Stimulated activated CD8-positive, alpha-beta memory T cell treated with anti-CD3 and anti-CD28 coated beads, Interleukin-2, amount 100 ng/mL, for 48 hours (primary cell): ENCODE measurements around the gene MTFR1L.

Source experiments
- DNase-seq, 2 donors: peaks; one replicate each; pipeline ENCODE4 v3.0.0-alpha.2; 2020; ENCODE audit warnings: low read depth in 2 of 2

MTFR1L gene

DNA sequence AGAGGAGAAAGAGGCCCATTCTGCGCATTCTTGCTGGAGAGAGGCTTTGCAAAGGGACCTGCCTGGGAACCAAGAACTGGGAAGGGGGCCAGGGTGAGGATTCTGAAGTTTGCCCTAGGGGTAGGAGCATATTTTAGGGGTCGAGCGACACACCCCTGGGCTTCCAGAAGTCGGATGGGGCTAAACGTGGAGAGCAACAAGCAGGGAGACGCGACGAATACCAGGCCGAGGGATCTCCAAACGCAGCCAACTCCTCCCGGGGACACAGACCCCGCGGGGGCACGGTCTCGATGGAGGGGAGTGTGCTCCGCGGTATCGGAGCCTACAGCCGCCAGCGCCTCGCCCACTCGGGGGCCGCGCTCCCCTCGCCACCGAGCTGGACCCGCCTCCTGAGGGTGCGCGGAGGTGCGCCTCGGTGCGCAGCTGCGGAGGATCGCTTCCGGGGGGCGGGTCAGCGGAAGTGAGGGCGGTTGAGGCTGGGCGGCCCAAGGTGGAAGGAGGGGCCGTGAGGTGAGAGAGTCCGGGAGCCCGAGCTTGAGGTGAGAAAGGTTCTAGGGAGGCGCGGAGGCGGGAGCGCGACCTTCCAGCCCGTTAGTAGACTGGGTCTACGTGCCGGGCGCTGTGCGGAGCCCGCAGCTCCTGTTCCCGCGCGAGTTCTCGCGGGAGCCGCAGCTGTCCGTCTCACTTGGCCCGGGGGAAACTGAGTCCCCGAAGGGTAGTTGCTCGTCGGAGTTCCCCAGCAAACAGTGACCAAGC lies at the start of gene MTFR1L:
TSS of gene MTFR1L (plus strand) at position 464 of the 756 bp plus-strand sequence. CDS start 3,151 bp downstream, outside the sequence.
- peak; percentile 89 to 93 for DNase-seq

DNA sequence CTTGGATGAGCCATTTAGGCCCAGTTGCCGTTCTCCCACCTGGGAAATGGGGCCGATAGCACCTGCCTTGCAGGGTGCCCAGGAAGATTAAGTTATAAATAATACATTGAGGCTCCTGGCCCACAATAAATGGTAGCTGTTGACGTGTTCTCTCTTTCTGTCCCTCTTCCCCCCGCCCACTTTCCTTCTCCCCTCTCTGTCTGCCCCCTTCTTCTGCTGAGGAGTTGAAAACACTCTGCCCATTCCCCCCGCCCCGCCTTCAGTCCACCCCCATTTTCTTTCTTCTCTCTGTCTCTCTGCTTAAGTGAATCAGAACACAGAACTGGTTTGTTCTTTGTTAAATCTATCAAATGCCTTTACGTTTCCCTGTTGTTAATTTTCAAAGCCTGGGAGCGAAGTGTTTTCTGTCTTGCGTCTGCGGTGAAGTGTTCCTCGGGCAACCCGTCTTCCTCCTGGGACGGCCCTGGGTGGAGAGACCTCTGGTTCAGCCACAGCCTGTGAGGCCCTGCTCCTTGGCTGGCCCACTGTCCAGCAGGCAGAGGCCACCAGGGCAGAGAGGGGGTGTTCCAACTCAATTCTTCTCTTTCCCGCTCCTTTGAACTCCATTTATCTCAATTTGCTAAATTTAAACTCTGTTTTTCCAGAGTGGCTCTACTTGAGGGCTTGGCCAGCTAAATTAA lies 49.1 kb upstream of the MTFR1L start:
- no peak for DNase-seq

DNA sequence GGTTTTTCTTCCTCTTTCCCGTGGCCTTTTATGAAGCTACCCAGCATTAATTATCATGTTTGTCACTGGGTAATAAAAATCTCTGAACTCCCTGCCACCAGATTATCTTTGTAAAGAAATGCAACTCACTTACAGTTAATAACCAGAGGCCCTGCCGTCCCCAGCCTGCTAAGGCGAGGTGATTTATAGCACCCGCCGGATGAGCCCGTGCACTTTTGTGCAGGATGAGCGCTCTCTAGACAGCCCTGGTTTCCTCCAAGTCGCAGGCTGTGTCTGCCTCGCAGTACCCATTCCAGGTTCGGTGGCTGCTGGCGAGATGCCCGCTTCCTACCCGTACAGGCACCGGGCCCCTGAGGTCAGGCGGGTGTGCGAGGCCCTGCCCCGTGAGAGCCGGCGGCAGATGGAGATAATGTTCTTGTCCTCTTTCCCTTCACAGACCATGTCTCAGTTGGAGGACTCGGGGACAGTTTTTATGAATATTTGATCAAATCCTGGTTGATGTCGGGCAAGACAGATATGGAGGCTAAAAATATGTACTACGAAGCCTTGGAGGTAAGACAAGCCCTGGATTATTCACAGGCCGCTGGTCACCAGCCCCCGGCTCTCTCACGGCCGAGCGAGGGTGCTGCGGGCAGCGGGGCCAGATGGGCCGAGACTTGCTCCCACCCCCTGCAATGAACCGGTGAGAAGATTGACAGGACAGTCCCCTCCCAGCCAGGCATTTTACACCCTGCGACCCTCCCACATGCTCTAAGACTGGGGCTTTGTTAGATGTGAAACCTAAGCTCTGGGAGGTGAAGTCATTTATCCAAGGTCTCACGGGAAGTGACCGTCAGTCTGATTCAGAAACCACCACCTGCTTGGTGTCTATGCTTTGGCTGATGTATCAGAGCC lies 48.3 kb upstream of the MTFR1L start:
- no peak for DNase-seq

DNA sequence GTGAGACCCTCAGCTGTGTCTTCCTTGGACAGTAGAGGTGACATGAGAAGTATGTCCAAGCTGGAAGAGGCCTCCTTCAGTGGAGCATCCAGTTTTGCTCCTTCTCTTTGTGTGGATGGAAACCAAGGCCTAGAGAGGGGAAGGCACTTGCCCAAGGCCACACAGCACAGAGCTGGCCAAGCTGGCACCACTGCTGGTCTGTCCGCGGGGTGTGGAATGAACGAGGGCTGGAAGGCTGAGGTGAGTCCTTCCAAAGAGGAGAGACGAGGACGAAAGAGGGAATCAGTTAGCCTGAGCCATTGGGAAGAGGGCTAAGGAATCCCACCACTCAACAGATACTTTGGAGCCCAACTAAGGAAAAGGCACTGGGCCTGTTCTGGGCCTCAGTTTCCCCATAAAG lies 47.6 kb upstream of the MTFR1L start:
- DNase-seq, result no peak

DNA sequence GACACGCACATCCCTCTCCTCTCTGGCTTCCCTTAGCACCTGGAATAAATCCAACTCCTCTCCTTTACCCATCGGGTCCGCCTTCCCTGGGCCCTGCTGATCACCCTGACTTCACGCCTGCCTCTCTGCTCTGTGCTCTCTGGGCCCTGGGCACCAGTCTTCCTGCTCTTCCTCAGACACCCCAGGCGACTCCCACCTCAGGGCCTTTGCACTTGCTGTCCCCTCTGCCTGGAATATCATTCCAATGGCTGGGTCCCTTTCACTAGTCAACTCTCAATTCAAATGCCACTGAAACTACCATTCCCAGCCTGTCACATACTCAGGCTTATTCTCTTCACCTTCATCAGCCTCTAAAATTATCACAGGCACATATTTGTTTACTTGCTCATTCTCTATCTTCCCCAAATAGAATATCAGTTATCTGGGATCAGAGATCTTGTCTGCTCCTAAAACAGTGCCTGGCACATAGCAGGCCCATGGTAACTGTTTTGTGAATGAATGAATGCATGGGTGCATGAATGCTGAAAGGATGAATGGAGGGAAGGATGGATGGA lies 47.0 kb upstream of the MTFR1L start:
- no peak for DNase-seq

DNA sequence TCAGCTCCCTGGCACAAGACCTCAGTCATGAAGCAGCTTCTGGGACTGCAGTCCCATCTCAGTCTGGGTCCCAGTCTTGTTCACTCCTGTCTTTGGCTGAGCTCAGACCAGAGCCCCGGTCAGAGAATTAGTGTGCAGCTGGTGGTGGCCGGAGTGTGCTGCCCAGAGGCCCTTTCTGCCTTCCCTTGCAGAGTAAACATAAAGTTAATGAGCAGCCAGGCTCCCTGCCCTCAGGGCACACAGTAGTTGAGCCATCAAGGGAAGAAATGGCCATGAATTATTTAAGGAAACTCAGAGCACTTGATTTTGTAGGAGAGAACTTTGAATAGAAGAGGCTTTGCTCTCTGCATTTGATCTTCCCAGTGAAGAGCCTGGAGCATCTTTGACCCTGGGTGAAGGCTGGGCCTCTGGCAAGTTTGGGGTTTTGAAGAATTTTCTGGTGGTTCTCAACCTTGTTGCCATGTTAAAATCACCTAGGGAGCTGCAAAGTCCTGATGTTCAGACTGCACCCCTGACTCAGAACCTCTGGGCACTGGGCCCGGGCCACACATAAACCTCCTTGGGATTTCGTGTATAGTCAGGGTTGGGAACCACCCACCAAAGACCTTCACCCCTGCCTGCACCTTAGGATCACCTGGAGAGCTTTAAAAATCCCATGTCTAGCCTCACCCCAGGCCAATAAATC lies 46.2 kb upstream of the MTFR1L start:
- DNase-seq, result no peak

DNA sequence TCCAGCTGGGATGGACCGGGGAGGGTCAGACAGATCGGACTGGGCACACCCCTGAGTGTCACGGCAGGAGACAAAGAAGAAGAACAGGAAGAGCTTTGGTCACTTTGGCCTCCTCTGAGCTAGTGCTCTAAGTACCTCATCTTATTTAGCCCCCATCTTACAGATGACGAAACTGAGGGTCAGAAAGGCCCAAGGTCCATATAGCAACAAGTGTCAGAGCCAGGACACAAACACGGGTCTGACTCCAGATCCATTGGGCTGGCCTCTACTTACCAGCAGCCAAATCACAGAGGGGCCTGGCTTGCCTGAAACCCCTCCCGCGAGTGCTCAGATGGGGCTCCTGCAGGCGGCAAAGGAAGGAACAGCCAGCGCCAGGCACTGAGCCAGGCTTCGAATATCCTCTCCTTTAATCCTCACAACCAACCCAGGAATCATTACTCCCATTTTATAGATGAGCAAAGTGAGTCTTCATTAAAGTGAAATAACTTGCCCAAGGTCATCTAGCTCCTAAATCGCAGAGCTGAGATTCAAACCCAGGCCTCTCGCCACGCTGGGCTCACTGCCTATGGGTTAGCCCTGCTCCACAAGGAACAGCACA lies 45.4 kb upstream of the MTFR1L start:
- no peak for DNase-seq

DNA sequence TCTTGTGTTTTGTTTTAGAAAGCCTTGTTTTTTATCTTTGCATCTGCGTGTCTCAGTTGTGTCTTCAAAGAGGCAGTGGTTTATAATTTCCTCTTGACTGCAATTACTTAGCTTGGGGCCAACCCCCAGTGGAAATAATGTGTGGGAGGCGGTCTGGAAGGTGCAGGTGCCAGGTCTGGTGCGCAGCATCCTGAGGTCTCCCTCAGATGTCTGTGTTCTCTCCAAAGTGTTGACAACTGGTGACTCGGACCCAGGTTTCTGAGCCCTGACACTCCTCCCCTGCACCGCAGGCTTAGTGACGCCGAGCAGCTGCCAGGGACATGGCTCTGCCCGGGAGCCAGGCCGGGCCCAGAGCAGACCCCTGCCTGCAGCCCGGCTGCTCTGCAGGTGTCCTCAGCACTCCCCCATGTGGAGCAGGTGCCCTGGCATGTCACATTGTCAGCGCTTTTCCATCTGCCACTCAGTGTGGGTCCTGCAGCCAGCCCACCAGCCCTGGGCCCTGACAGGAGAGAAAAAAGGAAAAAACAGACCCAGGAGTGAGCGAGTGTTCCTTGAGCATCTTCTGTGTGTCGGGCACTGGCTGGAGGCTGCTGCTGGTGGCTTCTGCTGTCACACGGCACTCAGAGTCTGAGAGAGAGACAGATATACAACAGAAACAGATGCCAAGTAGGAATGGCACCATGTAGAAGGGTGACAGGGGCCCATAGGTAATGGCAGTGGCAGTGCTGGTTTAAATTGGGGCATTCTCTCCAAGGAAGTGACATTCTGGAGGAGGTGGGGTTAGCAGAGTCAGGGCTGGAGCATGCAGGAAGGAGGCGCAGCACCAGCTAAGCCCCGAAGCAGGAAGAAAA lies 44.6 kb upstream of the MTFR1L start:
- peak; percentile 63 to 70 for DNase-seq

DNA sequence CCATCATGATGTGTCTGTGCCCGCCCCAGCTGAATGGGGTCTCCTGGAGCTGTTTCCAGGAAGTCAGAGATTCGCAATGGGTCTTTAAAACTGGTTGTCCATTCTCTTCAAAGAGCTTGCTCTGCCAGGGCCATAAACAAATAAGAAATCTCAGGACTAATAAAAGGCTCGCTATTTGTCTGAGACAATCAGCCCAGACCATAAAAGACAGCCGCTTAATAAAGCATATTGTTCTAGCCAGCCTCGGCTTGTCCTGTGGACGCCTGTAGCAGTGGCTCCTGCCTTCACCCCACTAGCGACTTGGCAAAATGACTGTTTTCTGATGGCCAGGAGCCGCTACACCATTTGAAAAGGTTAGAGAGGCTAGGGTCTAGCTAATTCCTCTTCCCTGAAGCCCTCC lies 40.4 kb upstream of the MTFR1L start:
- no peak for DNase-seq

DNA sequence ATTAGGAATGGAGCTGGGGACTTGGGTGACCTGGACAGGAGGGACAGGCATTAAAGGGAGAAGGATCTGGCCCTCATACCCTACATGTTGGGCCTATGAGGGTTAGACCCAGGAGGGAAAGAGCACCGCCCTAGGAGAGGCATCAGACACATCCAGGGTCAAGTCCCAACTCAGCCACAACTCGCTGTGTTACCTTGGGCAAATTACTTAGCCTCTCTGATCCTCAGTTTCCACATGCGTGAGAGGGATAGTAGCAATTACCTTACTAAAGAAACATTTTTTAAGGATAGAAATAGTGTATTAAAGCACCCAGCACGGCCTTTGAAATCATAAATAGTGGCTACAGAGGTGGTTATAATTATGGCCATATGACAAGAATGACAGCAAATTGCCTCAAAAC lies 39.9 kb upstream of the MTFR1L start:
- no peak for DNase-seq

DNA sequence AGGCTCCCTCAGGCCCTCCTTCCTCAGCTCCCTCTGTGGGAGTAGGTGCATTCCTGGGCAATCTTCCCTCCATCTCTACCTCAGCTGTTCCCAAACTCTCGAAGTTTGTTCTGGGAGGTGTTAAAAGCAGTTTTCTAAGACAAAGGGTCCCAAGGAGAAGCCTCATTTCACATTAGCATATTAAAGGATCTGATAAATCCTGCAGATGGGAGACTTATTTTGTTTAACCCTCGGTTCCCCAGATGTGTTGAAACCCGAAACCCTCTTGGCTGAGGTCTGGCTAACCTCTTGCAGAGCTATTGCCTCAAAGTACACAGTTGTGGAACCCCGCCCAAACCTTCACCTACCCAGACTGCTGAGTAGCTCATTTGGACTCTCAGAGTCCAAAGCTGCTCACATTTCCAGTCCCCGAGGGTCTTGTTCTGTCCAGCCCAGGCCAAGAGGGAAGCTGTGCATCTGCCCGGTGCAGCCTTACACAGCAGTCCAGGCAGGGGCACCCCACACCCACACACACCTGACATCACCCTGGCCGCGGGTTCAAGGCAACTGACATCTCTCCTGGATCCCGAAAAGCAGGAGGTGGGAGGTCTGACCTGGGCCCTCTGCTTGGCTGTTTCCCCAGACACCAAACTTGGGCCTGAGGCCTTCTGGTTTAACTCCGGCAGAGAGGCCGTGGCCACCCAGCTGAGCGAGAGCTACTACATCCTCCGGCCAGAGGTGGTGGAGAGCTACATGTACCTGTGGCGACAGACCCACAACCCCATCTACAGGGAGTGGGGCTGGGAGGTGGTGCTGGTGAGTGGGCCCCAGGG lies 39.2 kb upstream of the MTFR1L start:
- no peak for DNase-seq

DNA sequence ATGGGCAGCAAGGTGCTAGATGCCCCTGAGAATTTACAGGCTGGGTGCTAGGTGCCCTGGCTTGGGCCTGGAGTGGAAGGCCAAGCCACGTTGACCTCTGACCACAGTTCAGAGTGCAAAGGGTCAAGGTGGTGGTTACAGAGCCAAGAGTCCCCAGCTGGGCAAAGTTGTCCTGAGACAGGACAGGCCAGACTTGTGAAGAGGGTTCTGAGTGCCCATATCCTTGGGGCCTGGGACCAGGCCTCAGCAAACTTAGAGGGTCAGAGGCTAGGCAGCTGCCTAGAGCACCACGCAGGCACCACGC lies 38.7 kb upstream of the MTFR1L start:
- DNase-seq, result no peak

DNA sequence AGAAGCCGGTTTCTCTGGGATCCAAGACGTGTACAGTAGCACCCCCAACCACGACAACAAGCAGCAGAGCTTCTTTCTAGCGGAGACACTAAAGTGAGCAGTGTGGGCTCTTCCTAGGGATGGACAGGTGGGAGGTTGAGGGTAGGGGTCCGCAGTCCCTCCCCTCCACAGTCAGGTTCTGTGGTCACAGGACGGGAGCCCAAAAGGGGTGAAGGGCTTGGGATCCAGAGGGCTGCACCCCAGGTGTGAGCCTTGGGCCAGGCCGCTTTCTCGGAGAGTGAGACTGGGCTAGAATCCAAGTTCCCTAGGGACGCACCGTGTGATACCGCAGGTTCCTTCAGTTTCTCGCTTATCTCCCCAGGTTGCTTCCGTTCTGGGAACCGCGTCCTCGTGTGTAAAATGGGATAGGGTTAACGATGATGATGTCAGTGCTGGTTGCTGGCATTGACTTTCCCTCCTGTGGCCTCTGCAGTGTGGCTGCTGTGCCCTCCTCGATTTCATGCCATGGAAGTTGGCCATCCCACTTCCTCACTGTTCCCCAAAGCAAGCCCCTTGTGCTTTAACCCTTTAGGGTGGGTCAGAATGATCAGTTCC lies 37.0 kb upstream of the MTFR1L start:
- no peak for DNase-seq

DNA sequence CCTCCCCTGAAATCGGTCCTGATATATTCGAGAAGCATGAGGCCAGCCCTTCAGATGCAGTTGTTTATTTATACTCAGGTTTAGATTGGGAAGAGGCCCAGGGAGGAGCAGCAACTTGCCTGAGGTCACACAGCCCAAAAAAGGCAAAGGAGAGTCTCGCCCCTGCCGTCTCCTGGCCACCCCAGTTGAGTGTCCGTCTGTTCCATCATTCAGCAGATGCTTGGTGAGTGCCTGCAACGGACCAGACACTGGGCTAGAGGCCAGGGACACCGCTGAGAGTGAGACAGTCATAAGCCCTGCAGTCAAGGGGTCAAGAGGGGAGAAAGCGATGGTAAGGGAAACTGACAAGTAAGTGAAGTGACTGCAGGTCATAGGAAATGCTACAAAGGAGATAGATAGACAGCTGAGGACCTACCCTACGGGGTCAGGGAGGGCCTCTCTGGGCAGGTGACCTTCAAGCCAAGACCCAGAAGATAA lies 35.1 kb upstream of the MTFR1L start:
- no peak for DNase-seq

DNA sequence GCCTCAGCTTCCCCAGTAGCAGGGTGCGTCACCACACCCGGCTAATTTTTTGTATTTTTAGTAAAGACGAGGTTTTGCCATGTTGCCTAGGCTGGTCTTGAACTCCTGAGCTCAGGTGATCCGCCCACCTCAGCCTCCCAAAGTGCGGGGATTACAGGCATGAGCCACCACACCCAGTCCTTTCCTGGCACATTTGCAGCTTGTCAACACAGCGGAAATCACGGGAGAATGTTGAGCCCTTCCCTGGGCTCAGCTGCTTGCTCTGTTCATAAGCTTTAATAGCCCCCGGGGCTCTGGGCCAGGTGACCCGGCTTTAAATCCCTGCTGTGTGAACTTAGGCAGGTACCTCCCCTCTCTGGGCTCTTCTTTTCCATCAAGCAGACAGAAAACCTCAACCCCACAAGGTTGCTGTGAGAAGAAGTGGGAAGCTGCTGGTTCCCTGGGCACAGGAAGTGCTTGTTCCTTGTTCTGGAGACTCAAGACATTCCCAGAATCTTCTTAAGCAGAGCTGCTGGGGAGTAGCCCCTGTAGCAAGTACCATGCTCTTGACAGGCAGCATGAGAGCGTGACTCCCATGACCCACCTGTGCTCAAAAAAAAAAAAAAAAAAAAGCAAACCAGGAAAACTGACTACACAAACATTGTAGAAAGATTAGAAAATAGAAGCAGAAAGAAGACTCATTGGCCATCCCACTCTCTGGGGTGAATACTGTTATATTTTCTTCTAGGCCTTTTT lies 34.3 kb upstream of the MTFR1L start:
- DNase-seq, result no peak

DNA sequence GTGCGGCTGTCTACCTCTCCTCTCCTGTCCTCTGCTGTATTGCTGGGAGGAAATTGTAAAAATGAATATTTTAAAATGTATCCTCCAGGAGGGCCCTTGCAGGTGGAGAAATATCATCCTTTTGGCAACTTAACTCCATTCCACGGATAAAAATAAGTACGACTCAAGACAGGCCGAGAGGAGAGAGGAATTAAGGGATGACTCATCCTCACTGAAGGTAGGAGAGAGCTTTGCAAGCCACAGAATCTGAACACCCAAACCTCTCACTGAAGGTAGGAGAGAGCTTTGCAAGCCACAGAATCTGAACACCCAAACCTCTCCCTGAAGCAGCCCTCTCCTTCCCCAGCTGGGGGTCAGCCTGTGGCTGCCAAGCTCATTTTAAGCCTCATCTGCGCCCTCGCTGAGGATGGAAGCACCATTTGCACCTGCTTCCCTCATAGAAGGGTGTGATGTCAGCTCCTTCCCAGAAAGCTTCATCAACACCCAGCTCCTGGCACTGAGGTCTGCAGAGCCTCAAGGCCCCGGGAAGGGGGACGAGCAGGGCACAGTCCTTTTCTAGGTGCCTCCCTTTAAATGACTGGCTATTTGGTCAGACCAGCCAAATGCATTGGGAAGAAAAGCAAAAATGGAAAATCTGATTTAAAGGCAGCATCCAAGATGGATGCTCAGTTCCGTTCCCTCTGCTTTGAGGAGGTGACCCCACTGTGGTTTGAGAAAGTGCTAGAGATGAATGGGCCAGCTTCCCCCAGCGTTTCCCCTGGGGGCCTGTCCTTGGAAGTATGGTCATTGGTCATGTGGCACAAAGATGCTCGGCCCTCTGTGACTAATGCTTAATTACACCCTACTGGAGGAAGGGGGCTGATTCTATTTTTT lies 32.6 kb upstream of the MTFR1L start:
- no peak for DNase-seq

DNA sequence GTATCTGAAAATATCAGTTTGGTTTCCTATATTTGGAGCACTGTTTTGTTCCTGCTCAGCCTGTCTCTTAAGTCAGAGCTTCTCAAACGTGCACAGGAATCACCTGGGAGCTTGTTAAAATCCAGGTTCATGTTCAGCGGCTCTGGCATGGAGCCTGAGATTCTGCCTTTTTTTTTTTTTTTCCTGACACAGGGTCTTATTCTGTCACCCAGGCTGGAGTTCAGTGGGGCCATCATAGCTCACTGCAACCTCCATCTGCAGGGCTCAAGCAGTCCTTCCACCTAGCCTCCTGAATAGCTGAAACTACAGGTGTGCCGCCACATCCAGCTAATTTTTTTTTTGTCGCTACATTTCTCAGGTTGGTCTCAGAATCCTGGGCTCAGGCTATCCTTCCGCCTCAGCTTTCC lies 32.0 kb upstream of the MTFR1L start:
- no peak for DNase-seq
